Kidney glomerular epithelial cell (primary cell): Measurements from ENCODE around the gene ADGRG6.

ENCODE experiments used
- DNase-seq: peaks from one replicate; lab custom pipeline; 2025; lab: John Stamatoyannopoulos, UW

The ADGRG6 gene

GRCh38 chr6:142376115-142376514 lies 74.3 kb downstream of the ADGRG6 start:
- DNase-seq = no peak

- DNase-seq = peak; percentile 55
Measured at GRCh38 chr6:142376800-142377496, 75.1 kb downstream of the ADGRG6 start.

GRCh38 chr6:142377497-142377848 lies 75.7 kb downstream of the ADGRG6 start:
- DNase-seq = no peak

GRCh38 chr6:142378138-142378875 lies 76.5 kb downstream of the ADGRG6 start:
- peak; percentile 14 for DNase-seq

GRCh38 chr6:142380626-142381025 lies 78.8 kb downstream of the ADGRG6 start:
- DNase-seq = no peak

- DNase-seq = no peak
Measured at GRCh38 chr6:142381181-142381580, 79.4 kb downstream of the ADGRG6 start.

- no peak for DNase-seq
Measured at GRCh38 chr6:142381845-142382378, 80.1 kb downstream of the ADGRG6 start.

- no peak for DNase-seq
Measured at GRCh38 chr6:142384519-142385254, 82.9 kb downstream of the ADGRG6 start.

GRCh38 chr6:142385352-142385751 lies 83.5 kb downstream of the ADGRG6 start:
- DNase-seq = no peak

GRCh38 chr6:142386657-142387056 lies 84.8 kb downstream of the ADGRG6 start:
- DNase-seq = no peak

GRCh38 chr6:142387997-142388815 lies 86.4 kb downstream of the ADGRG6 start:
- peak; percentile 34 for DNase-seq

- DNase-seq = no peak
Measured at GRCh38 chr6:142395266-142395665, 93.5 kb downstream of the ADGRG6 start.

GRCh38 chr6:142395768-142396231 lies 94.0 kb downstream of the ADGRG6 start:
- DNase-seq = no peak

- DNase-seq = no peak
Measured at GRCh38 chr6:142398353-142398752, 96.5 kb downstream of the ADGRG6 start.

GRCh38 chr6:142399739-142400138 lies 97.9 kb downstream of the ADGRG6 start:
- DNase-seq = no peak

- DNase-seq = peak; percentile 57
Measured at GRCh38 chr6:142400495-142400894, 98.7 kb downstream of the ADGRG6 start.

GRCh38 chr6:142401838-142402237 lies 100.0 kb downstream of the ADGRG6 start:
- no peak for DNase-seq

GRCh38 chr6:142404751-142405150 lies 102.9 kb downstream of the ADGRG6 start:
- no peak for DNase-seq

GRCh38 chr6:142406131-142406530 lies 104.3 kb downstream of the ADGRG6 start:
- DNase-seq = no peak

- no peak for DNase-seq
Measured at GRCh38 chr6:142407685-142408273, 106.0 kb downstream of the ADGRG6 start.

GRCh38 chr6:142408409-142408808 lies 106.6 kb downstream of the ADGRG6 start:
- DNase-seq = no peak
